GM19043 (cell line): Measurements from ENCODE around the gene PRICKLE4.

Source experiments
- ATAC-seq: cut with Tn5 transposase; IDR thresholded peaks from one replicate; pipeline ENCODE4 v1.9.1; 2021; ENCODE audit warnings: low read depth; ENCODE audit not compliant: unreplicated experiment

The PRICKLE4 gene

GRCh38 chr6:41769376-41769775 lies 11.2 kb upstream of the PRICKLE4 start:
- ATAC-seq, result no peak

DNA sequence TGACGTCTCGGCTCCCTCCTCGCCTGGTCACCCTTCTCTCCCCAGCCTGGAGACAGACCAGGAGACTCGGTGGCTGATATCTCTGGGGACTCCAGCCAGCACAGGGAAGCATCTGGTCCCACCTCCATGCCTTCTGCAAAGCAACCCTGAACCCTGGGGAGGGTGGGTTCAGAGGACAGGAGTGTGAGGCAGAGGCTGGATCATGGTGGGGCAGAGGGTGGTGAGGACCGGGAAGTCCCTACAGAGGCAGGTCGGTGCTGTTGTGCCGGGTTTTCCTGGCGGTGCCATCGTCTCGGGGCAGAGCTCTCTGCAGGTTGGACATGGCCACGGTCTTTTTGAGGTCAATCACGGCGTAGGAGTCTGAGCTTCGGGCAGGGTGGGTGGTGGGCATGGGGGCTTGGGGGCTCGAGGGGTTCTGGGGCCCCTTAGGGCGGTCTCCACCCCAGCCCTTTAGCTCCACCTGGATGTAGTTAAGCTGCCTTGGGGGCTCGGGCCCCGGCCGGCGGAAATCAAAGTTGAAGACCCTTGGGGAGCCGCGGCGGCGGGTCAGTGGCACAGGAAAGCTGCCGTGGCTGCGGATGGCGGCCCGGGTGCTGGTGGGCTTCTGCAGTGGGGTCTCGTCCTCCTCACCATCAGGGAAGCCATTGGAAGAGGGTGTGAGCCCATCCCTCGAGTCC lies 10.1 kb upstream of the PRICKLE4 start:
- ATAC-seq, result no peak

DNA sequence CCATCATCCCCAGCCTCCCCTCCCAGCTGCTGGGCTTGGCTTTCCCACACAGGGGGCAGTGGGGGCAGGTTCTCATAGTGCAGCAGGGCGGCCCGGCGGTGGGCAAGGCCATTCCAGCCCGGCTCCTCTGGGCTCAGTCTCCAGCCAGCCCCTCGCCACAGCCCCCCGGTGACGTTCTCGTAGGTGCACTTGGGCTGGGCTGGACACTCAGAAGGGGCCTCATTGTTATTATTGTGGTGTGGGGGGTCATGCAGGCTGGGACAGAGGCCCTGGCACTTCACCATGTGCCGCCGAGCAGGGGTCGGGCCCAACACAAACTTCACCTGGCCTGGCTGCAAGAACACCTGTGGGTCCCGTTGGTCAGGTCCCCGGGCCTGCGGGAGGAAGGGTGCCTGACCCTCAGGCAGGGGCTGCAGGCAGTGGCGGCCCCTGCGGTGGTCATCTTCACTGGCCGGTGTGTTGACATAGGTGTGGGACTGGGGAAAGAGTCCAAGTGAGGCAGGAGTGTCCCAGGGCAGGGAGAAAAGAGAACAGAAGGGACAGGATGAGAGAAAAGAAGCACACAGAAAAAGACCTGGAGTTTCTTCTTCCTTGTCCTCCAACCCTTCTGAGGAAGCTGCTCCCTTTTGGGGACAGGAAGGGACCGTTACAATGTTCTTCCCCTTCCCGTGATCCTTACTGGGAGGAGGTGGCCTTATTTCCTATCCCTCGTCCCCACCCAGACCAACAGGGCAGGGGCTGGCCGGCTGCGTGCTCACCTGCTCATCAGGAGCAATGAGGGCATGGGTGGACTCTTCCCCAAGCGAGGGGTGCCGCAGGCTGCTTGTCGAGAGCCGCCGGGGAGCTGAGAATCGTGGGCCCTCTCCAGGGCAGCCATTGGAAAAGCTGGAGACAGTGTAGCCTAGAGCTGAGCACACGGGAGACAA lies 9.3 kb upstream of the PRICKLE4 start:
- no peak for ATAC-seq

GRCh38 chr6:41774841-41775240 lies 5.7 kb upstream of the PRICKLE4 start:
- no peak for ATAC-seq

GRCh38 chr6:41775293-41775882 lies 5.2 kb upstream of the PRICKLE4 start:
- ATAC-seq, result no peak

DNA sequence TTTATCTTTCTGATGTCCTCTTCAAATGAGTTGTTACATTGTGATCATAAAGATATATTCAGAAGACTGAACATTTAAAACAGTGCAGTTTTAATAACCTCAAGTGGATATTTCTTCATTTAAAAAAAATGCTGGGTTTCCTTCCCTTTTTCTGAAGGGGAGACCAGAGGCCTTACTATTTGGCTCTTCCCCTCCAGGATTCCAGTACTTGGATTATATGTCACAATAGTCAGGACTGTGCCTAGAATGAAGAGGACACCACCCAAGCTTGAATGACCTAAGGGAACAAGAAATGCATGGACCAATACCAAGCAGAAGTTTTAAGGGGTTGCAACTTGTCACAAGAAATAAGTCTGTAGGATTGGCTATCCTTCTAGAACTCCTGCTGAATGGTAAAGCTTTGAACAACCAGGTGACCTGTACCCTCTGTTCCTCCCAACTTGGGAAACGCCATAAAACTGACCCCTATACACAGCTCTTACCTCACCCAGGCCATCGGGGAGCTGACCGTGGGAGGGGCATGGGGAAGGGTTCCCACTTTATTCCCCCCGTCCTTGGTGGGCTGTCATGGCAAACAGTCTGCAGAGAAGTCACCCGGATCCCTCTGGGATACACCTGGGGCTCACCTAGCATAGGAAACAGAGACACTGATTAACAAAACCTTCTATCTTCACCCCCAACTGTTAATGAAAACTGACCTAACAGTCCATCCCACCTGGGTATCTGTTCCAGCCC lies 2.9 kb upstream of the PRICKLE4 start:
- no peak for ATAC-seq

DNA sequence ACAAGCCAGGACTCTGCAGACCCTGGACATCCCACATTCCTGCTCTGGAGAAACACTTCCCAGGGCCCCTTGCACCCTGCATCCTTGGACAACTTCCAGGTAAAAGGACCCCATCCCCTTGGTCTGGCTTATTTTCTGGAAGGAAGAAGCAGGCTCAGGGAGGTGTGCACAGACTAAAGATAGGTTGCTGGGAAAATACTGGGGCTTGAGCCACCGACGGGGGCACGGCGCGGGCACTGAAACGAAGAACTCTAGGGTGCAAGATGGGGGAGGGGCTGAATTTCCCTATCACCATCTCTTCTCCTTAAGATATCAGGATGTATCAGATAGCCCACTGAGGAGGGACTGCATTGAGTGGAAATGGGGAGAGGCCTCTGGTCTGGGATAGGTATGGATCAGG lies 1.7 kb upstream of the PRICKLE4 start:
- ATAC-seq, result no peak

DNA sequence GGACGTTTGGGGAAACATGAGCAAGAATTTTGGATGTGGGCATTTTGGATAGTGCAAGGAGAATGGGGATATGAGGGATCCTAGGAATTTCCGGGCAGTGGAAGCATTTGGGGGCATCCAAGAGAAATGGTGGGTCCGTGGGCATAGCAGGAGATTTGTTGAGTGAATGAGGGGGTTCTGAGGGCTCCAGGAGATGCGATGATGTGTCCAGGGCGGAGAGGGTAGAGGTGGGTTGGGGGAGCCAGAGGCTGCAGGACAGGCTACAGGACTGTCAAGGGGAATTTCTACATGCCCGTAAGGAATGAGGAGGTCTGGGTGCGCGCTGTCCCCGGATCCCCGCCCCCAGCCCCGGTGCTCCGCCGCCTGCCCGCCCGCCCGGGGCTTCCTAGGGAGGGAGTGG lies 1.2 kb upstream of the PRICKLE4 start:
- ATAC-seq, result peak; percentile 16

GRCh38 chr6:41779788-41780550 lies 613 bp upstream of the PRICKLE4 start, which contains the start of gene FRS3:
TSS of gene FRS3 (minus strand) at chr6:41779900. CDS start at chr6:41776987, 2,913 bp downstream.
- ATAC-seq, result peak; percentile 88

GRCh38 chr6:41781366-41781730 lies 766 bp downstream of the PRICKLE4 start:
- no peak for ATAC-seq

DNA sequence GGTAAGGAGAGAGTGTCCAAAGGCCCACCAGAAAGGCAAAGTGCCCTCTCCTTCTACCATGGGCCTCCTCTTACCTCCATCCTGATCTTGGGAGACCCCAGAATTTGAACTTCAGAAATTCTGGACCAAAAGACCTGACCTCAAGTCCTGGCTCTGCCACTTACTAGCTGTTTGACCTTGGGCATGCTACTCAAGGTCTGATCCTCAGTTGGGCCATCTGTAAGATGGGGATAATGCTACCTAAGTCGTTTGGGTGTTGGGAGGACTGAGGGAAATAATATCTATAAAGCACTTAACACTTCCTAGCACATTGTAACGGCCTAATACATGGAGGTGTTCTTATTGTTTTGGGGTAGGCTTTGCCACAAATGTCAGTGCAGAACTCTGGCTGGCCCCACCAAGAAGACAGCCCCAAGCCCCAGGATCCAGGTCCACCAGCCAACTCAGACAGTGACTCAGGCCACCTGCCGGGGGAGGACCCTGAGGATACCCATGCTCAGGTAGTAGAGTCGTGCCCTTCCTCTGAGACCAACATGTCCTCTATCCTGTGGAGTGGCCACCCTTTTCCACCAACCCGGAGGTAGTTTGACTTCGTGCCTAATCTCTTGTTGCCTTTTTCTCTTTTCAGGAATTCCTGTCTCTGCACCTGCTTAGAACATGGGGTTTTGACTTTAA lies 2.7 kb downstream of the PRICKLE4 start:
- ATAC-seq, result no peak

DNA sequence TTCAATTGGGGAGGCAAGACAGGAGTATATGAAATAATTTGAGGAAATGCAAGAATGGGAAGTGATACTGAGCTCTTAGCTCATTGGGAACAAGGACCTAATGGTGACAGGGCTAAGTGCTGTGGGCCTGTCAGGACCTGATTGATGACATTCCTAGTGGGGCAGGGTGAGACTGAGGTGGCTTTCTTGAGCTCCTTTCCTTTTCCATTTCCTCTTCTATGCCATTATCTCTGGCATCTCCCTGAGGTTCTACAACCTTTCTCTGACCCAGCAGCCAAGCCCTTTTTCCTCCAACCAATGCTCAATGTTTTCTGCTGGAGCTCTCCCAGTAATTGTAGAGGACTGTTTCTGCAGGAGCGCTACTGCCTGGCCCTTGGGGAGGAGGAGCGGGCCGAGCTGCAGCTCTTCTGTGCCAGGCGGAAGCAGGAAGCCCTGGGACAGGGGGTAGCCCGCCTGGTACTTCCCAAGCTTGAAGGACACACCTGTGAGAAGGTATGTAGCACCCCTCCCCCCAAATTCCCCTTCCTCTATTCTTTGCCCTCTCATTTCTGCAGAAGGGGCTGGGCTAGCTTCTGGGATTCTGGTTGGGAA lies 4.1 kb downstream of the PRICKLE4 start:
- ATAC-seq, result no peak

- ATAC-seq, result no peak
Measured at GRCh38 chr6:41785254-41785653, 4.7 kb downstream of the PRICKLE4 start.

DNA sequence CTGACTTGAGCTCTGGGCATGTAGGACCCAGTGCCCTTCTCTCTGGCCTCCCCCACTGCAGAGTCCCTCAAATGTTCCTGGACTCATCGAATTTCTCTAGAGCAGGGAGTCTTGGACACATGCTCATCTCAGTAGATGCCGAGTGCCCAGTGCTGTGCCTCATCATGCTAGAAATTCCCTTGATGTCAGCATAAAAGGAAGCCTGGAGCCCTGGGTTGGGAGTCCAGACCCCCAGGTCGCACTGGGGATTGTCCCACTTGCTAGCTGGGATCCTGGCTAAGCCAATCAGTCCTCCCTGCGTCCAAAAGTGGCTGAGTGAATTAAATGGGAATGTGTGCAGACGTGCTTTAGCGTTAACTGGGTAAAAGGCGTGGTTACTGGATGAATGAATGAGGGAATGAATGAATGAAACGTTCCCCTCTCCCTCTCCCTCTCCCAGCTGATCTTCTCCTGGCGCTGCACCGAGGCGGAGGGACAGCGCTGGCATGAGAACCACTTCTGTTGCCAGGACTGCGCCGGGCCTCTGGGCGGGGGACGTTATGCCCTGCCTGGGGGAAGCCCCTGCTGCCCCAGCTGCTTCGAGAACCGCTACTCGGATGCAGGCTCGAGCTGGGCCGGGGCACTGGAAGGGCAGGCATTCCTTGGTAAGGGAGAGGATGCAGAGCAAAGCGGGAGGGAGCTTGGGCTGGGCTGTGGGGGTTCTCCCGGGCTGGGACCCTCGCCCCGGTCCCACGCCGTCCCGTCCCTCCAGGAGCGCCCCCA lies 5.3 kb downstream of the PRICKLE4 start:
- ATAC-seq, result peak; percentile 1

DNA sequence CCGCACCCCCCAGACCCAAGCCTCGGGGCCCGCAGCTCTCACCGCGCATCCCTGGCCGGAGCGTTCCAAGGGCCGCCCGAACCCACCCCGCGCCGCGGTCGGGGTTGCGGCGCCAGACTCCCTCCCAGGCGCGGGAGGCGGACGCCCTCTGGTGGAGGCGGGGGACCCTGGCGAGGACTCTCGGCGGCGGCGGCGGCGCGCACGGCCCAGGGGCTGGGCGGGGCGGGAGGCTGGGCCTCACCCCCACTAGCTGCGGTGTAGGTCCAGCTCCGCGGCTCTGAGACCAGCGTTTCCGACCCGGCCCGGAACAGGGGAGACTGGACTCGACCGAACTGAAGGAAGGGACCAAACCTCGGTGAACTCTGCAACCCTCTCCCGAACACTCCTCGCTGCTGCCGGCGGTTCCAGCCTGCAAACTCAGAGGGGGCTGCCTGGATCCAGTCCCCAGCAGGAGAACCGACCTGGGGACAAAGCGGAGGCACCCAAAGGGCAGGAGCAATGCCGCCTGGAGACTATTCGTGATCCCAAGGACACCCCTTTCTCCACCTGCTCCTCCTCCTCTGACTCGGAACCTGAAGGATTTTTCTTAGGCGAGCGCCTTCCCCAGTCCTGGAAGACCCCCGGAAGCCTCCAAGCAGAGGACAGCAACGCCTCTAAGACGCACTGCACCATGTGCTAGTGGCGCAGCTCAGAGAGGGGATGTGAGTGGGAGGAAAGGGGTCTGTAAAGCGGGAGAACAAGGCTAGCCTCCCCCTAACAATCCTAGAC lies 6.1 kb downstream of the PRICKLE4 start:
- peak; percentile 49 for ATAC-seq

- ATAC-seq, result peak; percentile 69
Measured at GRCh38 chr6:41787219-41787917, 6.8 kb downstream of the PRICKLE4 start, which contains the start of gene TOMM6. TSS of gene TOMM6 (plus strand) at chr6:41787694. CDS start at chr6:41787698, 4 bp downstream.

DNA sequence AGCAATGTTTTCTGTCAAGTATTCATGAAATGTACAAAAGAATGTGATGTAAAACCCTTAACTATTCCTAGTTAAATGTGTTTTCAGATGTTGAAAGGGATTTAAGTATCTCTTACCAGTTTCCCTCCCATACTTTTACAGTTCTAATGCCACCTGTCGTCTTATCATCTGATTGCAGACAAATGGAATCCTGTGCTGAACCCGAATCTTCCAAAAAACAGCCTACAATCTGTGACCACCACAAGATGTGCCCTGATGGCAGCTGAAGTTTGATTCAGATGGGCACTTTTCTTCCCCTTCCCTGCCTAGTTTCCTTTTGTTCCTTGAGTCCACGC lies 8.8 kb downstream of the PRICKLE4 start:
- ATAC-seq, result no peak
